Activated T-cell treated with anti-CD3 and anti-CD28 coated beads, Interleukin-2, amount 50 U/mL, for 72 hours (primary cell): ENCODE measurements around the gene PARVB. TPM values are rescaled to one million over a fixed set of nuclear protein-coding genes. Genes with fewer than 3 reads are reported as not detected.
"Not testable (repeated sequence)": the region's sequence is repeated elsewhere in the genome, so short reads cannot be mapped to it uniquely, and the experiment has no call there.

Experiments
- ATAC-seq, 2 donors: fragments of 150-1000 bp; cut with Tn5 transposase; replicated peaks in 1 of 2; 2 replicates each; pipeline ENCODE4 v1.10.0; 2021; ENCODE audit warnings: moderate library complexity in 2 of 2, mild to moderate bottlenecking in 1 of 2
- DNase-seq, 2 donors: peaks; one replicate each; pipeline ENCODE4 v3.0.0; 2021 to 2022; ENCODE audit warnings: mixed read lengths in 1 of 2
- H3K27ac Mint-ChIP-seq: one replicate; pipeline ENCODE4 v1.8.0; 2022; ENCODE audit warnings: mild to moderate bottlenecking, moderate library complexity, mixed read lengths
- H3K27me3 Mint-ChIP-seq: one replicate; pipeline ENCODE4 v1.8.0; 2022; ENCODE audit warnings: low read depth, mixed read lengths
- H3K36me3 Mint-ChIP-seq, 2 donors: one replicate each; pipeline ENCODE4 v1.8.0; 2022; ENCODE audit warnings: mixed read lengths in 2 of 2, mild to moderate bottlenecking in 1 of 2; ENCODE audit not compliant: insufficient read depth in 2 of 2
- H3K4me1 Mint-ChIP-seq: one replicate; pipeline ENCODE4 v1.8.0; 2022; ENCODE audit warnings: low read depth, mixed read lengths
- H3K4me3 Mint-ChIP-seq, 2 donors: one replicate each; pipeline ENCODE4 v1.8.0; 2022; ENCODE audit warnings: mild to moderate bottlenecking in 2 of 2, mixed read lengths in 2 of 2, moderate library complexity in 2 of 2
- H3K9me3 Mint-ChIP-seq, 2 donors: one replicate each; pipeline ENCODE4 v1.8.0; 2022; ENCODE audit warnings: mixed read lengths in 2 of 2
- total RNA-seq, 2 donors: library from RNA; stranded (reverse); gene quantifications; one replicate each; pipeline ENCODE4 v1.2.3, GENCODE V29; 2022

PARVB gene
- total RNA-seq, 2 donors from 2014 or later: 28.4 to 55.7 TPM

DNA sequence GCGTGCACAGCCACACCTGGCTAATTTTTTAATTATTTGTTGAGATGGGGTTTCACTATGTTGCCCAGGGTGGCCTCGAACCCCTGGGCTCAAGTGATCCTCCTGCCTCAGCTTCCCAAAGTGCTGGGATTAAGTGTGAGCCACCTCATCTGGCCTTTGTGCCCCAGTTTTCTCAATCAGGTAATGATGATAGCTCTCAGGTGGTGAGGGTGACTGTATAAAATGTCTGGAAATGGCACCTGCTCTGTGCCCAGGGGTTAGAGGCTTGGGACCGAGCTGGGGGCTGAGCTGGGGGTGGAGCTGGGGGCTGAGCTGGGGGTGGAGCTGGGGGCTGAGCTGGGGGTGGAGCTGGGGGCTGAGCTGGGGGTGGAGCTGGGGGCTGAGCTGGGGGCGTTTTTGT, 32.5 kb downstream of the PARVB start:
- not testable (repeated sequence) for H3K27me3 Mint-ChIP-seq, H3K4me3 Mint-ChIP-seq, ATAC-seq, H3K27ac Mint-ChIP-seq, H3K36me3 Mint-ChIP-seq, DNase-seq, H3K9me3 Mint-ChIP-seq, H3K4me1 Mint-ChIP-seq

DNA sequence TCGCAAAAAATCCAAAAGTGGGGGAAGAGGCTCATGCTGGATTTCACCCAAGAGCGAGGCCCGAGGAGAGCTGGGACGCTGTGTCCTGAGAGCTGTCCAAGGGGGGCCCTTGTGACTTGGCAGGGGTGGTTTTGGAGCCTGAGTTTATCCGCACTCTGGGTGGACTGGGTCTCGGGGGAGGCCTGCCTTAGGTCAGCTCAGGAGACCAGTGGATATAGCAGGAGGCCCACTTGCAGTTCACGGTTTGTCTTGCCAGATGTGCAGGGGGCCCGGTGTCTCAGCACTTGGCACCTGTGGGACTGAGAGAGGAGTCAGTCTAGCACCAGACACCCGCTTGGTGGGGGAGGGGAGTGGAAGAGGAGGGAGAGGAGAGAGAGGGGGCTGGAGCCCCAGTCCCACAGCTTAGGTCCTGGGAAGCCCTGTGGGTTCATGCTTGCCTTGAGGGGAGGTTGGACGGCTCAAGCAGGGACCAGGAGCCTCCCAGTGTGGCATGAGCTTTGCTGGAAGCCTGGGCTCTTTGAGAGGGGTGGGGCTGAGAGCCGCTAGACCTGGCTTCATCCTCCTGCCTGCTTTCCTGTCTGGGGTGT, 33.4 kb downstream of the PARVB start:
- ATAC-seq (no peak), DNase-seq (no peak)
- Mint-ChIP-seq H3K4me1 (no peaks in the 10 kb centered on the region), H3K4me3 (no peak overlapping the region), H3K36me3 (peaks cover 0 to 6% of the 10 kb centered on the region in 2 donors), H3K9me3 (peaks cover 0 to 2% of the 10 kb centered on the region in 2 donors), H3K27me3 (no peaks in the 10 kb centered on the region), H3K27ac (no peak overlapping the region)

GRCh38 chr22:44063462-44064371, 39.6 kb downstream of the PARVB start:
- peaks cover 5% of the 10 kb centered on the region for H3K4me1 Mint-ChIP-seq
- peaks cover 0 to 2% of the 10 kb centered on the region in 2 donors for H3K9me3 Mint-ChIP-seq
- H3K27ac Mint-ChIP-seq: no peak overlapping the region
- DNase-seq: no peak
- peaks cover 0 to 6% of the 10 kb centered on the region in 2 donors for H3K36me3 Mint-ChIP-seq
- peaks cover 5% of the 10 kb centered on the region for H3K27me3 Mint-ChIP-seq
- no peak overlapping the region for H3K4me3 Mint-ChIP-seq
- ATAC-seq: no peak

GRCh38 chr22:44067033-44067432, 42.9 kb downstream of the PARVB start:
- Mint-ChIP-seq H3K4me3 (no peak overlapping the region), H3K27ac (no peak overlapping the region), H3K4me1 (peaks cover 17% of the 10 kb centered on the region), H3K36me3 (no peaks in the 10 kb centered on the region), H3K9me3 (no peaks in the 10 kb centered on the region), H3K27me3 (peaks cover 8% of the 10 kb centered on the region)
- ATAC-seq: no peak
- no peak for DNase-seq

DNA sequence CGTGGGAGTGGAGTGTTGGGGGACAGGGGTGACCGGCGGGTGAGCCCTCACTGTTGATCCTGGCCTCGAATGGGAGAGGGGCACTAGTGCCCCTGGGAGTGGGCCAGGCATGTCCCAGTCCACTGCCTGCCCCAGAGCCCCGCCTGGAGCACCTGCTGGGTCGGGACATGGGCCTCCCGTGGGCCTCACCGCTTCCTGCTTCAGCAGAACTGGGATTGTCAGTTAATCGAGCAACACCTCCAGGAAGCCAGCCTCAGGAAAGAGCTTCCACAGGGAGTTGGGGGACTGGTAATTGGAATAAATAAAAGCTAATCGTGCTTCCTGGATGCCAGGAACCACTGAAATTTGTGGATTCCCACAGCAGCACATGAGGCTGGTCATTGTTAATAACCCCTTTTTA, 43.8 kb downstream of the PARVB start:
- Mint-ChIP-seq H3K27me3 (peaks cover 8% of the 10 kb centered on the region), H3K36me3 (no peaks in the 10 kb centered on the region), H3K9me3 (no peaks in the 10 kb centered on the region), H3K27ac (no peak overlapping the region), H3K4me1 (peaks cover 17% of the 10 kb centered on the region), H3K4me3 (no peak overlapping the region)
- ATAC-seq (no peak), DNase-seq (no peak)

DNA sequence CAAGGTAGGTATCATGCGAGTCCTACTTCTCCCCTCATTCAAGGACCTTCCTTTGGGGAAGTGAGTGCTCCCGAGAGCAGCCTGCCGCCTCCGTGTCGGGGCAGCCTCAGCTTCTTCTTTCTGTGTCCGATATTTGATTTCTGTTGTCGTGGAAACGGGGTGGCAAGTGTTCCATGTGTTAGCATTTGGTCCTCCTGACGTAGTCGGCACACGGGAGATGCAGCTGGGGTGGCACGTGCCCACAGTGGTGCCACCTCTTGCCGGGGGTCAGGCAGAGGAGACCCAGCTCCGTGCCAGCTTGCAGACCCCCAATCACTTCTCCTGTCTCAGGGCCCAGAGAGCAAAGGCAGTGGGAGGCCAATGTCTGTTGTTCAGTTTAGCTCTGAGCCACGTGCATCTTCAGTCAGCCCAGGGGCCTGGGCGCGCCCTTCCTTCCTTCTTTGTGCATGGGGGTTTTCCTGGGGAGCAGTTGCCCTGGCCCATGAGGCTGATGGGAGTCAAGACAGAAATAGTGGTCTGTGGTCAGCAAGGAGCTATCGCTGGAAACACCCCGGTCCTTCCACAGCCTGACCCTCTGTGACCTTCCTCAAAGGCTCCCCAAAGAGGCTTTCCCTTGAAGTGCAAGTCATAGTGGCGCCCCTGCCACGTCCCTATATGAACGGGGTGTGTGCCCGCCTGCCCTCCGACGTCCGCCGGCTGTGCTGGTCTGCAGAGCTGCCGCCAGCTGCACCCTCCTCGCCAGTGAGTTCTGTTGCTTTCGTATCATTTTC, 44.5 kb downstream of the PARVB start:
- DNase-seq (no peak), ATAC-seq (peak; percentile 25 to 35)
- no peak overlapping the region for H3K27ac Mint-ChIP-seq
- H3K27me3 Mint-ChIP-seq: peaks cover 8% of the 10 kb centered on the region
- H3K4me1 Mint-ChIP-seq: peaks cover 17% of the 10 kb centered on the region
- no peaks in the 10 kb centered on the region for H3K9me3 Mint-ChIP-seq
- no peaks in the 10 kb centered on the region for H3K36me3 Mint-ChIP-seq
- H3K4me3 Mint-ChIP-seq: peak overlapping the region in 1 of 2 donors; percentile 15

GRCh38 chr22:44070029-44070428, 45.9 kb downstream of the PARVB start:
- Mint-ChIP-seq H3K4me3 (no peak overlapping the region), H3K27me3 (peaks cover 8% of the 10 kb centered on the region), H3K36me3 (no peaks in the 10 kb centered on the region), H3K27ac (no peak overlapping the region), H3K9me3 (no peaks in the 10 kb centered on the region), H3K4me1 (peaks cover 17% of the 10 kb centered on the region)
- DNase-seq: no peak
- no peak for ATAC-seq

GRCh38 chr22:44071781-44072326, 47.8 kb downstream of the PARVB start:
- Mint-ChIP-seq H3K9me3 (no peaks in the 10 kb centered on the region), H3K36me3 (no peaks in the 10 kb centered on the region), H3K27me3 (peaks cover 8% of the 10 kb centered on the region), H3K4me3 (no peak overlapping the region), H3K27ac (no peak overlapping the region), H3K4me1 (peaks cover 17% of the 10 kb centered on the region)
- DNase-seq (no peak), ATAC-seq (no peak)

DNA sequence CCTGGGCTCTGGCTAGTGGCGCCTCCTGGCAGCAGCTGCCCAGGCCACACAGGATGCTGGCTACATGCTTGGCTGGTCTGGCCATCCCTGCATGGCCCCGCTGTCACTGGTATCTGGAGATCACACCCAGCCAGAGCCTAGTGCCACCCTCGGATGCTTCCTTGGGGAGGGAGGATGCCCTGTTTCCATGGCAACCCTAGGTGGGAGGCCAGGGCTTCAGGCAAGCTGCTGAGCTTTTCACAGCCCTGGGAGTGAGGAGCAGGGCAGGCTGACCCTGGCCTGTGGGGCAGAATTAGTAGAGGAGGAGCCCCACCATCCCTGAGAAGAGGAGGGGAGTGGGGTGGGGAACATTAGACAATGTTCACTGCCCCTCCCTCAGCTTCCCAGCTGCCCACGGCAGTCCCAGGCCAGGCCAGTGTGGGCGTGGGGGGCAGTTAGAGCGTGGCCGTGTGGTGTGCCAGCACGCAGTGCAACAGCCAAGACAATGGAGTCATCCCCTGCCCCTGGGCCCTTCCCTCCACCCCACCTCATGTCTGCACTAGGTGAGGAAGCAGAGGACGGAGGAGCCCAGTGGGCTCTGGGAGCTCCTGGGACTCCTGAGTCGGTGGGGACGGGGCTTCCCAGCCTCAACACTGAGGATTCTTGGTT, 50.4 kb downstream of the PARVB start:
- ATAC-seq: no peak

DNA sequence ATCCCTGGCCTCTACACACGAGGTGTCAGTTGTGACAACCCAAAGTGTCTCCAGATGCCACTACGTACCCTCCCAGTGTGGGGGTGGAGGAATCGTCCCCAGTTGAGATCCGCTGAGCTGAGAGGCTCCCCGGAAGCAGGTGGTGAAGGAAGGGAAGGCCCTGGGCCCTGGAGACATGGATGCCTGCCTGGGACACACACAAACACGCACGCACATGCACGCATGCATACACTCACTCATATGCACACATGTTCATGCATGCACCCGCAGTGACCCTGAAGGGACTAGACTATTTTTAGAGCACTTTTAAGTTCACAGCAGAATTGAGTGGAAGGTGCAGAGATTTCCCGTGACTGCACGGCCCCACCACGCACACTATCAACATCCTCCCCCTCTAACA, 50.9 kb downstream of the PARVB start:
- H3K9me3 Mint-ChIP-seq: no peaks in the 10 kb centered on the region
- no peak for DNase-seq
- H3K4me3 Mint-ChIP-seq: no peak overlapping the region
- no peak for ATAC-seq
- no peaks in the 10 kb centered on the region for H3K27me3 Mint-ChIP-seq
- H3K27ac Mint-ChIP-seq: no peak overlapping the region
- H3K36me3 Mint-ChIP-seq: no peaks in the 10 kb centered on the region
- peaks cover 5% of the 10 kb centered on the region for H3K4me1 Mint-ChIP-seq

More for the DNA sequence above, 50.4 kb downstream of the PARVB start:
- Mint-ChIP-seq H3K9me3 (no peaks in the 10 kb centered on the region), H3K36me3 (no peaks in the 10 kb centered on the region), H3K4me3 (no peak overlapping the region), H3K4me1 (peaks cover 6% of the 10 kb centered on the region), H3K27ac (no peak overlapping the region), H3K27me3 (no peaks in the 10 kb centered on the region)
- no peak for DNase-seq

DNA sequence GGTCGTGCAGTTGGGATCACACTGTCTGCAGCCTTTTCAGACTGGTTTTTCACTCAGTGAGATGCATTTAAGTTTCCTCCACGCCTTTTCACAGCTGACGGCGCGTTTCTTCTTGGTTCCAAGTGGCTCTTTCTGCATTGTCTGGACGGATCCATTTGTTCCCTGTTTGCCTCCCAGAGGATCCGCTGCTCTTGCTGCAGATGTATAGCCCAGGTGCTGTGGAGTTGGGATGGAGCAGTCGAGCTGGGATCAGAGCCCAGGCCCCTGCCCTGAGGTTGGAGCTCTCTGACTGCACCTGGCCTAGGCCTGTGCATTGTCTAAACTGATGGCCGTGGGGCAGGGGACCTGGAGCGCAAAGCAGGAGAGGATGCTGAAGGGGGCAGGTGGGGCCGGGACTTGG, 51.6 kb downstream of the PARVB start:
- no peaks in the 10 kb centered on the region for H3K36me3 Mint-ChIP-seq
- H3K4me1 Mint-ChIP-seq: no peaks in the 10 kb centered on the region
- no peak overlapping the region for H3K27ac Mint-ChIP-seq
- DNase-seq: no peak
- H3K4me3 Mint-ChIP-seq: no peak overlapping the region
- no peaks in the 10 kb centered on the region for H3K9me3 Mint-ChIP-seq
- no peak for ATAC-seq
- H3K27me3 Mint-ChIP-seq: no peaks in the 10 kb centered on the region

DNA sequence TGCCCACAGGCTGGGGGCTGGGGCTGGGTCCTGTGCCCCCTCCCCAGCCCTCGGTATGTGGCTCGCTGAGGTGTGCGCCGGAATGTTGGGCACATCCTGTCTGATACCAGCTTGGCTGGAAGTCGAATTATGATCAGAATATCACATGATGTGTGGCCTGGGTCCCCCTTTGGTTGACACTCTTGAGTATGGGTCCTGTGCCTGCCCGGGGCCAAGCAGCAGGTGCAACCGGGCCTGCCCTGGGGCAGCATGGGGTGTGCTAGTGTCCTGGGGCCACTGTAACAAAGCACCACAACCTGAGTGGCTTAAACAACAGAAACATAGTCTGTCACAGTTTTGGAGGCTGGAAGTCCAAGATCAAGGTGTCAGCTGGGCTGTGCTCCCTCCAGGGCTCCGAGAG, 52.7 kb downstream of the PARVB start:
- Mint-ChIP-seq H3K9me3 (no peaks in the 10 kb centered on the region), H3K27me3 (no peaks in the 10 kb centered on the region), H3K27ac (no peak overlapping the region), H3K36me3 (no peaks in the 10 kb centered on the region), H3K4me1 (no peaks in the 10 kb centered on the region), H3K4me3 (no peak overlapping the region)
- no peak for DNase-seq
- ATAC-seq: no peak
